GM12891 (cell line): Measurements from ENCODE around the gene NUP62CL.
"Not testable (repeated sequence)": the region's sequence is repeated elsewhere in the genome, so short reads cannot be mapped to it uniquely, and the experiment has no call there.

ENCODE experiments used
- DNase-seq: peaks from one replicate; pipeline ENCODE4 v3.0.0; 2011; ENCODE audit warnings: low spot score; ENCODE audit not compliant: insufficient read length
- FAIRE-seq: peaks from 2 replicates; lab custom pipeline; 2011; peaks lifted over from hg19 to GRCh38; lab: Jason Lieb, UNC
- PAX5 ChIP-seq: IDR thresholded peaks from 2 replicates; pipeline ENCODE4 v1.6.1; 2011; ENCODE audit warnings: low read length, moderate library complexity, mild to moderate bottlenecking; ENCODE audit not compliant: insufficient read depth, severe bottlenecking
- POLR2A ChIP-seq: IDR thresholded peaks from 2 replicates; pipeline ENCODE4 v1.6.1; 2011; ENCODE audit warnings: low read depth, low read length, control low read depth
- POLR2AphosphoS5 ChIP-seq: IDR thresholded peaks from 2 replicates; pipeline ENCODE4 v1.6.1; 2011; ENCODE audit warnings: low read depth, low read length, control low read depth
- POU2F2 ChIP-seq: IDR thresholded peaks from 2 replicates; pipeline ENCODE4 v1.6.1; 2011; ENCODE audit warnings: low read depth, mild to moderate bottlenecking, control low read depth, low read length, moderate library complexity
- SPI1 ChIP-seq: IDR thresholded peaks from 2 replicates; pipeline ENCODE4 v1.6.1; 2011; ENCODE audit warnings: low read depth, low read length, control low read depth
- TAF1 ChIP-seq: IDR thresholded peaks from 2 replicates; pipeline ENCODE4 v1.6.1; 2011; ENCODE audit warnings: low read depth, low read length, control low read depth

NUP62CL gene

GRCh38 chrX:107197319-107197718, 8.9 kb downstream of the NUP62CL start:
- FAIRE-seq, result no peak
- DNase-seq, result no peak
- TF ChIP-seq POU2F2 (no peak), TAF1 (no peak), PAX5 (no peak), SPI1 (no peak), POLR2A (no peak), POLR2AphosphoS5 (no peak)

GRCh38 chrX:107171369-107172102, 34.7 kb downstream of the NUP62CL start:
- DNase-seq (no peak), FAIRE-seq (no peak)
- TF ChIP-seq SPI1, result no peak

- FAIRE-seq (no peak), DNase-seq (no peak)
These were observed 37.5 kb downstream of the NUP62CL start for GRCh38 chrX:107168712-107169111.

GRCh38 chrX:107168257-107168656, 38.0 kb downstream of the NUP62CL start:
- DNase-seq (no peak), FAIRE-seq (no peak)
- TF ChIP-seq PAX5 (no peak), TAF1 (no peak), SPI1 (no peak), POU2F2 (no peak), POLR2A (no peak), POLR2AphosphoS5 (no peak)

More at GRCh38 chrX:107168712-107169111, 37.5 kb downstream of the NUP62CL start:
- no peak for TF ChIP-seq POLR2AphosphoS5
- no peak for TF ChIP-seq PAX5

- DNase-seq, result no peak
- TF ChIP-seq POLR2AphosphoS5 (no peak), PAX5 (no peak), SPI1 (no peak), TAF1 (no peak), POU2F2 (no peak), POLR2A (no peak)
- no peak for FAIRE-seq
These were observed 38.9 kb downstream of the NUP62CL start for GRCh38 chrX:107167163-107167921.

- DNase-seq, FAIRE-seq: not testable (repeated sequence)
These were observed 48.6 kb downstream of the NUP62CL start for GRCh38 chrX:107157618-107158017.

- FAIRE-seq, DNase-seq: not testable (repeated sequence)
These were observed 50.4 kb downstream of the NUP62CL start for GRCh38 chrX:107155621-107156430.

- FAIRE-seq (peak; percentile 67), DNase-seq (no peak)
These were observed 51.2 kb downstream of the NUP62CL start for GRCh38 chrX:107154787-107155620.

GRCh38 chrX:107153005-107153404, 53.2 kb downstream of the NUP62CL start:
- no peak for DNase-seq
- FAIRE-seq, result no peak
- TF ChIP-seq PAX5 (no peak), POLR2AphosphoS5 (no peak), POLR2A (no peak), TAF1 (no peak), SPI1 (no peak), POU2F2 (no peak)

More at GRCh38 chrX:107154787-107155620, 51.2 kb downstream of the NUP62CL start:
- no peak for TF ChIP-seq PAX5
- TF ChIP-seq POLR2A, result no peak
- no peak for TF ChIP-seq SPI1
- no peak for TF ChIP-seq POU2F2
- TF ChIP-seq POLR2AphosphoS5, result no peak
- TF ChIP-seq TAF1, result no peak

- DNase-seq (no peak), FAIRE-seq (peak; percentile 40)
- TF ChIP-seq POLR2A (no peak), SPI1 (no peak), PAX5 (no peak), POU2F2 (no peak)
These were observed 59.6 kb downstream of the NUP62CL start for GRCh38 chrX:107146670-107147069.
